HepG2 (cell line): Measurements from ENCODE around the gene PHKB. TPM values are rescaled to one million over a fixed set of nuclear protein-coding genes. Genes with fewer than 3 reads are reported as not detected.

ENCODE experiments used
- ATRX ChIP-seq: sonication (generic); formaldehyde crosslinking; IDR thresholded peaks from 2 replicates; pipeline ENCODE4 v1.4.0; 2020; ENCODE audit warnings: missing genetic modification reagents, borderline replicate concordance
- ETV6 ChIP-seq: sonication (generic); formaldehyde crosslinking; conservative IDR thresholded peaks from 2 replicates; pipeline ENCODE4 v1.4.0; 2020; ENCODE audit warnings: missing genetic modification reagents
- MIER2 ChIP-seq: IDR thresholded peaks from 2 replicates; pipeline ENCODE4 v1.6.1; 2016; ENCODE audit warnings: missing biosample characterization, missing genetic modification reagents
- NCOR1 ChIP-seq: fragments of 200-600 bp; sonication (generic); IDR thresholded peaks from 2 replicates; pipeline ENCODE4 v1.7.0; 2017; ENCODE audit warnings: antibody characterized with exemption, low read length, borderline replicate concordance
- NFKBIZ ChIP-seq: IDR thresholded peaks from 2 replicates; pipeline ENCODE4 v1.6.1; 2018; ENCODE audit warnings: missing genetic modification reagents, missing compliant biosample characterization
- REST ChIP-seq, 2 experiments: IDR thresholded peaks; 2 replicates each; pipeline ENCODE4 v1.6.1; 2011 to 2012; ENCODE audit warnings: low read length in 2 of 2, borderline replicate concordance in 1 of 2, low read depth in 1 of 2, mild to moderate bottlenecking in 1 of 2, moderate library complexity in 1 of 2
- ZMYM4 ChIP-seq: sonication (generic); formaldehyde crosslinking; IDR thresholded peaks from 2 replicates; pipeline ENCODE4 v1.8.1; 2023; ENCODE audit warnings: mild to moderate bottlenecking, missing genetic modification reagents
- ZNF451 ChIP-seq: sonication (generic); formaldehyde crosslinking; IDR thresholded peaks from 2 replicates; pipeline ENCODE4 v1.5.0; 2020; ENCODE audit warnings: mild to moderate bottlenecking, missing genetic modification reagents
- ZNF577 ChIP-seq: sonication (generic); formaldehyde crosslinking; IDR thresholded peaks from 2 replicates; pipeline ENCODE4 v1.4.0; 2020; ENCODE audit warnings: mild to moderate bottlenecking, low read depth, missing genetic modification reagents, borderline replicate concordance
- ZNF639 ChIP-seq: conservative IDR thresholded peaks from 2 replicates; pipeline ENCODE4 v1.6.1; 2018; ENCODE audit warnings: missing genetic modification reagents
- ZNF646 ChIP-seq: sonication (generic); formaldehyde crosslinking; IDR thresholded peaks from 2 replicates; pipeline ENCODE4 v1.9.0; 2021; ENCODE audit warnings: mild to moderate bottlenecking, missing genetic modification reagents
- ZNF691 ChIP-seq: sonication (generic); formaldehyde crosslinking; IDR thresholded peaks from 2 replicates; pipeline ENCODE4 v1.4.0; 2020; ENCODE audit warnings: missing genetic modification reagents, low read depth, mild to moderate bottlenecking, borderline replicate concordance
- ZNF878 ChIP-seq: sonication (generic); formaldehyde crosslinking; IDR thresholded peaks from 2 replicates; pipeline ENCODE4 v1.8.1; 2023; ENCODE audit warnings: mild to moderate bottlenecking, missing genetic modification reagents, moderate library complexity
- ZUFSP ChIP-seq: sonication (generic); formaldehyde crosslinking; IDR thresholded peaks from 2 replicates; pipeline ENCODE4 v1.9.0; 2021; ENCODE audit warnings: missing genetic modification reagents, mild to moderate bottlenecking, borderline replicate concordance
- polyA plus RNA-seq, 8 experiments: library from polyadenylated mRNA; depleted of rRNA in 3 of 8; stranded (reverse) in 7 of 8; unstranded in 1 of 8; fragments of >200 nt; fragmentation: Illumina TruSeq in 4 of 8; extraction: Trizol in 4 of 8; gene quantifications; 2 replicates each; pipeline versions ENCODE4 v1.2.1 to v1.2.3, GENCODE V29; 2011 to 2016; ENCODE audit warnings: low read depth in 4 of 8, missing spikeins in 1 of 8, mixed read lengths in 1 of 8; ENCODE audit not compliant: insufficient read depth in 1 of 8
- total RNA-seq, 5 experiments: library from RNA; depleted of rRNA; stranded (reverse); fragments of >200 nt; fragmentation: Illumina TruSeq; extraction: Trizol; gene quantifications; 2 replicates each; pipeline ENCODE4 v1.2.3, GENCODE V29; 2016; ENCODE audit warnings: low read depth in 1 of 5

The PHKB gene
- total and polyA plus RNA-seq, 2 of the 13 experiments (the other 11 are each of a cell fraction or from before 2014, with no cell fraction given): 66.0 to 80.8 TPM

GRCh38 chr16:47499700-47500264, 38.7 kb downstream of the PHKB start (continued):
- no peak for TF ChIP-seq ZNF646
- 0 out of 4 replicates have a peak, but pooled peaks of 1 of the 2 experiments have one; percentile 21 for TF ChIP-seq REST (IDR thresholded peaks at IDR 0.05; ENCODE audit: borderline replicate concordance in 1 of 2, low read depth in 1 of 2, low read length in 2 of 2)
- TF ChIP-seq ZNF451: 0 out of 2 replicates have a peak, but pooled peaks have one; percentile 25
- TF ChIP-seq ATRX: no peak
- peak; percentile 90; the same call in 1 of the 2 replicates for TF ChIP-seq ZNF878 (CRISPR knock-in tag)
- TF ChIP-seq ZMYM4 (CRISPR knock-in tag): peak; percentile 95
- 0 out of 2 replicates have a peak, but pooled peaks have one; percentile 20 for TF ChIP-seq ZNF639 (CRISPR knock-in tag)
- peak; percentile 67; the same call in 1 of the 2 replicates for TF ChIP-seq NCOR1
- no peak for TF ChIP-seq ETV6 (CRISPR knock-in tag)
- TF ChIP-seq NFKBIZ (CRISPR knock-in tag): peak; percentile 48; the same call in 1 of the 2 replicates
- TF ChIP-seq ZNF577 (CRISPR knock-in tag): no peak
- TF ChIP-seq ZNF691 (CRISPR knock-in tag): peak; percentile 69; the same call in 1 of the 2 replicates
- TF ChIP-seq ZUFSP (CRISPR knock-in tag): no peak
- TF ChIP-seq MIER2 (CRISPR knock-in tag): no peak; the same call in 1 of the 2 replicates
